Measurements from ENCODE around the gene OR8B3.
"Not testable (repeated sequence)": the region's sequence is repeated elsewhere in the genome, so short reads cannot be mapped to it uniquely, and the experiment has no call there.

Gene OR8B3

GRCh38 chr11:124398924-124399323 is at the start of gene OR8B3:
Gene OR8B3, minus strand, starts transcription at chr11:124399024. Its CDS starts 1,673 bp downstream, at chr11:124397351.
- DNase-seq = no peak
- in situ Hi-C loops (cut with HindIII; ENCODE audit: low pct_ligation_motif_present, low pct_unique_long_range_greater_than_20kb, low sequenced_read_pairs) = no loop called here

- in situ Hi-C loops (cut with HindIII; ENCODE audit: low pct_ligation_motif_present, low pct_unique_long_range_greater_than_20kb, low sequenced_read_pairs) = loop anchor here (25.0 kb wide), 1 partner anchor 140 kb away; no protein-coding TSS in a partner anchor
- no peak for DNase-seq
These were observed 48.1 kb upstream of the OR8B3 start for GRCh38 chr11:124446916-124447315.

- in situ Hi-C loops (cut with HindIII; ENCODE audit: low pct_ligation_motif_present, low pct_unique_long_range_greater_than_20kb, low sequenced_read_pairs) = loop anchor here (25.0 kb wide), 1 partner anchor 142 kb away; no protein-coding TSS in a partner anchor
These were observed 46.9 kb upstream of the OR8B3 start, which contains the start of gene OR8B8 for GRCh38 chr11:124445646-124446150. Gene OR8B8, minus strand, starts transcription at chr11:124445696. Its CDS starts 4,611 bp downstream, at chr11:124441085.

GRCh38 chr11:124442847-124443246 is 44.0 kb upstream of the OR8B3 start:
- in situ Hi-C loops (cut with HindIII; ENCODE audit: low pct_ligation_motif_present, low pct_unique_long_range_greater_than_20kb, low sequenced_read_pairs) = loop anchor here (25.0 kb wide), 1 partner anchor 144 kb away; no protein-coding TSS in a partner anchor
- DNase-seq = no peak

More at GRCh38 chr11:124445646-124446150, 46.9 kb upstream of the OR8B3 start, which contains the start of gene OR8B8:
- no peak for DNase-seq

- in situ Hi-C loops (cut with HindIII; ENCODE audit: low pct_ligation_motif_present, low pct_unique_long_range_greater_than_20kb, low sequenced_read_pairs) = loop anchor here (25.0 kb wide), 1 partner anchor 145 kb away; no protein-coding TSS in a partner anchor
- DNase-seq = no peak
These were observed 43.6 kb upstream of the OR8B3 start for GRCh38 chr11:124442442-124442841.

- no peak for DNase-seq
- in situ Hi-C loops (cut with HindIII; ENCODE audit: low pct_ligation_motif_present, low pct_unique_long_range_greater_than_20kb, low sequenced_read_pairs) = loop anchor here (25.0 kb wide), 1 partner anchor 146 kb away; no protein-coding TSS in a partner anchor
These were observed 42.7 kb upstream of the OR8B3 start for GRCh38 chr11:124441519-124441918.

GRCh38 chr11:124441081-124441480 is 42.3 kb upstream of the OR8B3 start:
- in situ Hi-C loops (cut with HindIII; ENCODE audit: low pct_ligation_motif_present, low pct_unique_long_range_greater_than_20kb, low sequenced_read_pairs) = loop anchor here (25.0 kb wide), 1 partner anchor 146 kb away; no protein-coding TSS in a partner anchor
- no peak for DNase-seq

GRCh38 chr11:124440608-124441007 is 41.8 kb upstream of the OR8B3 start:
- in situ Hi-C loops (cut with HindIII; ENCODE audit: low pct_ligation_motif_present, low pct_unique_long_range_greater_than_20kb, low sequenced_read_pairs) = loop anchor here (25.0 kb wide), 1 partner anchor 147 kb away; no protein-coding TSS in a partner anchor

GRCh38 chr11:124434699-124435098 is 35.9 kb upstream of the OR8B3 start:
- DNase-seq = no peak
- in situ Hi-C loops (cut with HindIII; ENCODE audit: low pct_ligation_motif_present, low pct_unique_long_range_greater_than_20kb, low sequenced_read_pairs) = loop anchor here (25.0 kb wide), 1 partner anchor 153 kb away; no protein-coding TSS in a partner anchor

More at GRCh38 chr11:124440608-124441007, 41.8 kb upstream of the OR8B3 start:
- no peak for DNase-seq

- no peak for DNase-seq
- in situ Hi-C loops (cut with HindIII; ENCODE audit: low pct_ligation_motif_present, low pct_unique_long_range_greater_than_20kb, low sequenced_read_pairs) = loop anchor here (25.0 kb wide), 1 partner anchor 158 kb away; no protein-coding TSS in a partner anchor
These were observed 30.8 kb upstream of the OR8B3 start for GRCh38 chr11:124429599-124429998.

GRCh38 chr11:124424384-124424921 is 25.6 kb upstream of the OR8B3 start, which contains the start of gene OR8B4:
Gene OR8B4, minus strand, starts transcription at chr11:124424871. Its CDS starts 0 bp downstream, at chr11:124424871.
- in situ Hi-C loops (cut with HindIII; ENCODE audit: low pct_ligation_motif_present, low pct_unique_long_range_greater_than_20kb, low sequenced_read_pairs) = no loop called here
- no peak for DNase-seq

- DNase-seq = no peak
- in situ Hi-C loops (cut with HindIII; ENCODE audit: low pct_ligation_motif_present, low pct_unique_long_range_greater_than_20kb, low sequenced_read_pairs) = no loop called here
These were observed 22.2 kb upstream of the OR8B3 start for GRCh38 chr11:124421043-124421442.

GRCh38 chr11:124415356-124415923 is 16.6 kb upstream of the OR8B3 start:
- peak; percentile 50 for DNase-seq
- in situ Hi-C loops (cut with HindIII; ENCODE audit: low pct_ligation_motif_present, low pct_unique_long_range_greater_than_20kb, low sequenced_read_pairs) = no loop called here

- in situ Hi-C loops (cut with HindIII; ENCODE audit: low pct_ligation_motif_present, low pct_unique_long_range_greater_than_20kb, low sequenced_read_pairs) = no loop called here
- no peak for DNase-seq
These were observed 11.1 kb upstream of the OR8B3 start for GRCh38 chr11:124409906-124410305.

GRCh38 chr11:124405581-124405980 is 6.8 kb upstream of the OR8B3 start:
- no peak for DNase-seq
- in situ Hi-C loops (cut with HindIII; ENCODE audit: low pct_ligation_motif_present, low pct_unique_long_range_greater_than_20kb, low sequenced_read_pairs) = no loop called here

- DNase-seq; in situ Hi-C loops (cut with HindIII; ENCODE audit: low pct_ligation_motif_present, low pct_unique_long_range_greater_than_20kb, low sequenced_read_pairs): not testable (repeated sequence)
These were observed 4.4 kb upstream of the OR8B3 start for GRCh38 chr11:124403186-124403585.

GRCh38 chr11:124402326-124402922 is 3.6 kb upstream of the OR8B3 start:
- DNase-seq = peak; percentile 65
- in situ Hi-C loops (cut with HindIII; ENCODE audit: low pct_ligation_motif_present, low pct_unique_long_range_greater_than_20kb, low sequenced_read_pairs) = no loop called here

- DNase-seq; in situ Hi-C loops (cut with HindIII; ENCODE audit: low pct_ligation_motif_present, low pct_unique_long_range_greater_than_20kb, low sequenced_read_pairs): not testable (repeated sequence)
These were observed 2.0 kb downstream of the OR8B3 start for GRCh38 chr11:124396847-124397246.

- DNase-seq = no peak
- in situ Hi-C loops (cut with HindIII; ENCODE audit: low pct_ligation_motif_present, low pct_unique_long_range_greater_than_20kb, low sequenced_read_pairs) = no loop called here
These were observed 4.4 kb downstream of the OR8B3 start for GRCh38 chr11:124394408-124394807.
